Trophoblast cell (in vitro differentiated cells and primary cell): Measurements from ENCODE around the gene UQCRQ. TPM values are rescaled to one million over a fixed set of nuclear protein-coding genes. Genes with fewer than 3 reads are reported as not detected.

Experiments used
- DNase-seq, 2 donors: peaks; one replicate each; pipeline ENCODE4 v3.0.0-alpha.2; 2016
- H2AFZ ChIP-seq: 2 replicates; pipeline ENCODE4 v1.6.1; 2013; ENCODE audit warnings: low read length, moderate library complexity, mild to moderate bottlenecking; ENCODE audit not compliant: insufficient read depth, poor library complexity
- H2AK5ac ChIP-seq: 2 replicates; pipeline ENCODE4 v1.6.1; 2013; ENCODE audit warnings: mild to moderate bottlenecking, low read length
- H2BK120ac ChIP-seq: 2 replicates; pipeline ENCODE4 v1.6.1; 2013; ENCODE audit warnings: low read length, mild to moderate bottlenecking, moderate library complexity; ENCODE audit not compliant: insufficient read depth, poor library complexity
- H2BK12ac ChIP-seq: 2 replicates; pipeline ENCODE4 v1.6.1; 2013; ENCODE audit warnings: mild to moderate bottlenecking, low read length, moderate library complexity
- H2BK5ac ChIP-seq: 2 replicates; pipeline ENCODE4 v1.6.1; 2013; ENCODE audit warnings: low read length, low read depth, moderate library complexity, mild to moderate bottlenecking; ENCODE audit not compliant: poor library complexity
- H3K14ac ChIP-seq: 2 replicates; pipeline ENCODE4 v1.6.1; 2013; ENCODE audit warnings: mild to moderate bottlenecking, low read length
- H3K18ac ChIP-seq: 2 replicates; pipeline ENCODE4 v1.6.1; 2013; ENCODE audit warnings: mild to moderate bottlenecking, low read length
- H3K23ac ChIP-seq: 2 replicates; pipeline ENCODE4 v1.6.1; 2013; ENCODE audit warnings: low read length
- H3K27ac ChIP-seq: 2 replicates; pipeline ENCODE4 v1.5.1; 2013; ENCODE audit warnings: low read depth, mild to moderate bottlenecking, inconsistent platforms, low read length, moderate library complexity
- H3K27me3 ChIP-seq: 2 replicates; pipeline ENCODE4 v1.6.1; 2013; ENCODE audit warnings: inconsistent platforms, mild to moderate bottlenecking, low read length, moderate library complexity; ENCODE audit not compliant: insufficient read depth
- H3K36me3 ChIP-seq, 2 experiments: 1 replicate in 1 of 2; 2 replicates in 1 of 2; pipeline ENCODE4 v1.6.1; 2013; ENCODE audit warnings: low read length in 2 of 2, mild to moderate bottlenecking in 2 of 2, moderate library complexity in 1 of 2; ENCODE audit not compliant: insufficient read depth in 2 of 2, control insufficient read depth in 1 of 2
- H3K4ac ChIP-seq: 2 replicates; pipeline ENCODE4 v1.6.1; 2013; ENCODE audit warnings: low read depth, mild to moderate bottlenecking, low read length, moderate library complexity
- H3K4me1 ChIP-seq, 2 experiments: 1 replicate in 1 of 2; 2 replicates in 1 of 2; pipeline ENCODE4 v1.6.1; 2013; ENCODE audit warnings: low read length in 2 of 2, mild to moderate bottlenecking in 2 of 2, moderate library complexity in 1 of 2; ENCODE audit not compliant: insufficient read depth in 2 of 2, control insufficient read depth in 1 of 2
- H3K4me2 ChIP-seq: 2 replicates; pipeline ENCODE4 v1.6.1; 2013; ENCODE audit warnings: inconsistent platforms, mild to moderate bottlenecking, low read length, moderate library complexity
- H3K4me3 ChIP-seq: 2 replicates; pipeline ENCODE4 v1.5.1; 2013; ENCODE audit warnings: mild to moderate bottlenecking, low read depth, low read length, inconsistent platforms
- H3K79me1 ChIP-seq: one replicate; pipeline ENCODE4 v1.6.1; 2013; ENCODE audit warnings: low read length
- H3K79me2 ChIP-seq: 2 replicates; pipeline ENCODE4 v1.6.1; 2013; ENCODE audit warnings: low read length, mild to moderate bottlenecking; ENCODE audit not compliant: control insufficient read depth, insufficient read depth, poor library complexity
- H3K9ac ChIP-seq: 2 replicates; pipeline ENCODE4 v1.6.1; 2013; ENCODE audit warnings: mild to moderate bottlenecking, low read length
- H3K9me3 ChIP-seq: 2 replicates; pipeline ENCODE4 v1.6.1; 2013; ENCODE audit warnings: low read depth, mild to moderate bottlenecking, control low read depth, inconsistent platforms, low read length; ENCODE audit not compliant: insufficient read depth
- H4K12ac ChIP-seq: 2 replicates; pipeline ENCODE4 v1.6.1; 2013; ENCODE audit warnings: low read depth, mild to moderate bottlenecking, low read length, moderate library complexity
- H4K8ac ChIP-seq: 2 replicates; pipeline ENCODE4 v1.6.1; 2013; ENCODE audit warnings: low read depth, mild to moderate bottlenecking, low read length, moderate library complexity
- H4K91ac ChIP-seq: one replicate; pipeline ENCODE4 v1.6.1; 2013; ENCODE audit warnings: low read depth, mild to moderate bottlenecking, low read length, moderate library complexity
- WGBS: extraction: QIAGEN DNeasy Blood & Tissue Kit; methylation state at CpG from one replicate; pipeline ENCODE4 v1.1.7; 2013; ENCODE audit warnings: missing lambda C conversion rate; ENCODE audit not compliant: insufficient read length, insufficient coverage; ENCODE audit errors: extremely low coverage; 5-methylcytosine and 5-hydroxymethylcytosine counted together
- polyA plus RNA-seq: library from polyadenylated mRNA; stranded (reverse); fragments of 200-250 nt; gene quantifications from 2 replicates; pipeline ENCODE4 v1.2.3, GENCODE V29; 2013

The UQCRQ gene
- polyA plus RNA-seq = 333 and 368 TPM in 2 replicates

- peak within 1 kb of the TSS; percentile 84 for H3K4me3 ChIP-seq
- H4K8ac ChIP-seq = peak within 1 kb of the TSS; percentile 90
- peak within 1 kb of the TSS; percentile 69 for H2BK5ac ChIP-seq
- WGBS = no CpG with 5 or more reads among the region's 55 CpGs
- peaks cover 6% of the 10 kb centered on the region for H3K79me2 ChIP-seq
- H3K79me1 ChIP-seq = peaks cover 12% of the 10 kb centered on the region
- no peaks in the 10 kb centered on the region for H3K27me3 ChIP-seq
- peak; percentile 95 to 99 for DNase-seq
- peak within 1 kb of the TSS; percentile 74 for H3K4me2 ChIP-seq
- no peaks in the 10 kb centered on the region for H3K9me3 ChIP-seq
- no peak within 1 kb of the TSS for H3K23ac ChIP-seq
- peak within 1 kb of the TSS; percentile 84 for H4K12ac ChIP-seq
- H2BK120ac ChIP-seq = peak within 1 kb of the TSS; percentile 37
- H3K36me3 ChIP-seq = peaks cover 4 to 12% of the 10 kb centered on the region in 2 experiments
- peak within 1 kb of the TSS; percentile 80 for H4K91ac ChIP-seq
- peak within 1 kb of the TSS; percentile 88 for H2AK5ac ChIP-seq
- peak within 1 kb of the TSS; percentile 68 for H2AFZ ChIP-seq
- peak within 1 kb of the TSS; percentile 41 for H2BK12ac ChIP-seq
- H3K14ac ChIP-seq = peak within 1 kb of the TSS; percentile 79
- H3K18ac ChIP-seq = peak within 1 kb of the TSS; percentile 81
- H3K27ac ChIP-seq = peak within 1 kb of the TSS; percentile 86
- H3K4me1 ChIP-seq = peaks cover 5 to 12% of the 10 kb centered on the region in 2 experiments
- H3K4ac ChIP-seq = peak within 1 kb of the TSS; percentile 93
- H3K9ac ChIP-seq = peak within 1 kb of the TSS; percentile 91
These were observed at the start of gene UQCRQ, which contains the start of gene GDF9 for GRCh38 chr5:132866342-132867045. Gene UQCRQ (plus strand): TSS chr5:132866642. CDS start chr5:132866882, 240 bp downstream. Gene GDF9 (minus strand): TSS chr5:132866469. CDS start chr5:132864533, 1,936 bp downstream.

DNA sequence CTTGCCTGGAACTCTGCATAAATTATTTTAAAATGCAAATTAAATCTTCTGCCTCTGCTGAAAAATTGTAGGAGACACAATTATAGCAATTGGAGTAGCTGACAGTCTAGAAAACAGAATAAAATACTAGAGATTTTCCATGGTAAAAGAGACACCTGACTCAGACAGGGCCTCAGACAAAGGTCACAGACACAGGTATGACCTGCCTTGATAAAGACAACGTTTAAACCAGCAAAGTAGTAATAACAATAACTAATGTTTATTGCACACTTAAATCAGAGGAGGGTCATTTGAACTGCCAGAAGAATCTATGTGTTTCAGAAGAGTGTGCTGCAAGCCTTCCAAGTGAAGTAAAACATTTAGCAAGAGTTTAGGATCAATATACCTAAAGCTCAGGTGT is 49.4 kb upstream of the UQCRQ start:
- DNase-seq = no peak
- Histone ChIP-seq H3K4me1 (peaks cover 12 to 16% of the 10 kb centered on the region in 2 experiments), H2BK12ac (no peak overlapping the region), H2BK120ac (no peak overlapping the region), H3K27ac (no peak overlapping the region), H3K9ac (no peak overlapping the region), H4K8ac (no peak overlapping the region), H3K18ac (no peak overlapping the region), H3K4ac (no peak overlapping the region), H3K14ac (no peak overlapping the region), H2BK5ac (no peak overlapping the region), H3K79me1 (peaks cover 16% of the 10 kb centered on the region), H3K27me3 (no peaks in the 10 kb centered on the region), H4K12ac (no peak overlapping the region), H3K4me2 (no peak overlapping the region), H2AFZ (no peak overlapping the region), H3K36me3 (peaks cover 4% of the 10 kb centered on the region in 2 experiments), H3K79me2 (peaks cover 12% of the 10 kb centered on the region), H4K91ac (no peak overlapping the region), H2AK5ac (no peak overlapping the region), H3K4me3 (no peak overlapping the region), H3K23ac (no peak overlapping the region), H3K9me3 (peaks cover 6% of the 10 kb centered on the region)
- WGBS = no CpG with 5 or more reads among the region's 1 CpG

DNA sequence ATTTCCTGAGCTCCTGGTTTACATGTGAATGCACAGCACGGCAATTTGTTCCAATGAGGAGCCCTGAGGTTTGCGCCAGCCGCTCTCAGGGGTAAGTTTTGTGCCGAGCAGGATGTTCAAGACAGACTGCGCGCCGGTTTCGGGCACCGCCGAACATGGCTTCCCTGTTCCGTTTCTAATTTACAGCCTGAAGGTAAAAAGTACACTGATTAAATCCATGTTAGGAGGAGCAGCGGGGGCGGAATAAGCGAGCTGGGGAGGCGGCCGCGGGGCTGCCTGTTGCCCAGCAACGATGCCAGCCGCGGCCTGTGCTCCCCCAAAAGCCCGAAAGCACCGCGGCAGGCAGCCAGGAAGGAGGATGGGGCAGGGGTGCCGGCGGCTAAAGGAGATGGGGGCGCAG is 47.0 kb upstream of the UQCRQ start:
- peak overlapping the region; percentile 3 for H2BK120ac ChIP-seq
- H3K4me2 ChIP-seq = no peak overlapping the region
- H4K8ac ChIP-seq = no peak overlapping the region
- H3K79me2 ChIP-seq = peaks cover 3% of the 10 kb centered on the region
- peaks cover 4 to 6% of the 10 kb centered on the region in 2 experiments for H3K36me3 ChIP-seq
- peaks cover 21 to 27% of the 10 kb centered on the region in 2 experiments for H3K4me1 ChIP-seq
- H3K4me3 ChIP-seq = no peak overlapping the region
- no peak overlapping the region for H3K9ac ChIP-seq
- no peak overlapping the region for H3K27ac ChIP-seq
- peaks cover 9% of the 10 kb centered on the region for H3K79me1 ChIP-seq
- H4K91ac ChIP-seq = peak overlapping the region; percentile 38
- WGBS = no CpG with 5 or more reads among the region's 26 CpGs
- H2AFZ ChIP-seq = no peak overlapping the region
- H3K23ac ChIP-seq = no peak overlapping the region
- no peak overlapping the region for H2BK5ac ChIP-seq
- peaks cover 5% of the 10 kb centered on the region for H3K9me3 ChIP-seq
- no peaks in the 10 kb centered on the region for H3K27me3 ChIP-seq
- H3K14ac ChIP-seq = no peak overlapping the region
- H3K18ac ChIP-seq = no peak overlapping the region
- H2BK12ac ChIP-seq = peak overlapping the region; percentile 6
- H3K4ac ChIP-seq = peak overlapping the region; percentile 16
- peak overlapping the region; percentile 49 for H2AK5ac ChIP-seq
- peak in 1 of 2 donors; percentile 19 for DNase-seq
- H4K12ac ChIP-seq = no peak overlapping the region

GRCh38 chr5:132820162-132820754 is 46.2 kb upstream of the UQCRQ start:
- Histone ChIP-seq H2AFZ (peak overlapping the region; percentile 40), H2BK12ac (peak overlapping the region; percentile 41)

More at GRCh38 chr5:132820162-132820754, 46.2 kb upstream of the UQCRQ start:
- H4K91ac ChIP-seq = peak overlapping the region; percentile 45
- no peak overlapping the region for H3K23ac ChIP-seq
- H3K14ac ChIP-seq = no peak overlapping the region
- no peaks in the 10 kb centered on the region for H3K79me2 ChIP-seq
- H3K4me3 ChIP-seq = no peak overlapping the region
- no peak overlapping the region for H3K9ac ChIP-seq
- no peaks in the 10 kb centered on the region for H3K9me3 ChIP-seq
- no peak overlapping the region for H2BK5ac ChIP-seq
- no peak overlapping the region for H4K12ac ChIP-seq
- peaks cover 6% of the 10 kb centered on the region for H3K79me1 ChIP-seq
- no peak overlapping the region for H2BK120ac ChIP-seq
- H3K36me3 ChIP-seq = peaks cover 0 to 3% of the 10 kb centered on the region in 2 experiments
- DNase-seq = peak; percentile 93 to 98
- WGBS = no CpG with 5 or more reads among the region's 15 CpGs
- peak overlapping the region; percentile 33 for H4K8ac ChIP-seq
- no peak overlapping the region for H2AK5ac ChIP-seq
- H3K27ac ChIP-seq = no peak overlapping the region
- no peak overlapping the region for H3K4me2 ChIP-seq
- H3K4me1 ChIP-seq = peaks cover 13 to 20% of the 10 kb centered on the region in 2 experiments
- no peak overlapping the region for H3K4ac ChIP-seq
- no peaks in the 10 kb centered on the region for H3K27me3 ChIP-seq
- no peak overlapping the region for H3K18ac ChIP-seq
